Activated CD4-positive, alpha-beta memory T cell treated with anti-CD3 and anti-CD28 coated beads, Interleukin-2, amount 10 ng/mL, durations not matched to agents 7 days and 5 days (primary cell): ENCODE measurements around the gene HNRNPR. TPM values are rescaled to one million over a fixed set of nuclear protein-coding genes. Genes with fewer than 3 reads are reported as not detected.
A peak's percentile ranks its signal among the peaks of the same experiment; 100 is the strongest.

Source experiments
- CTCF ChIA-PET: fragments of 350-600 bp; sonication (Branson Sonifier 250); formaldehyde crosslinking; loops from one replicate; lab custom pipeline; 2021; ENCODE audit warnings: antibody characterized with exemption, inconsistent platforms; lab: Charles Lee
- POLR2A ChIA-PET: fragments of 350-600 bp; sonication (Branson Sonifier 250); formaldehyde crosslinking; loops from one replicate; lab custom pipeline; 2021; ENCODE audit warnings: antibody characterized with exemption; lab: Charles Lee
- DNase-seq: peaks from one replicate; pipeline ENCODE4 v3.0.0-alpha.2; 2020
- H3K27ac Mint-ChIP-seq: one replicate; pipeline ENCODE4 v1.8.0; 2021; ENCODE audit warnings: mild to moderate bottlenecking, mixed read lengths
- H3K27me3 Mint-ChIP-seq: one replicate; pipeline ENCODE4 v1.8.0; 2021; ENCODE audit warnings: mixed read lengths
- H3K36me3 Mint-ChIP-seq: one replicate; pipeline ENCODE4 v1.8.0; 2021; ENCODE audit warnings: low read depth, mixed read lengths
- H3K4me1 Mint-ChIP-seq: one replicate; pipeline ENCODE4 v1.8.0; 2021; ENCODE audit warnings: mixed read lengths
- H3K4me3 Mint-ChIP-seq: one replicate; pipeline ENCODE4 v1.8.0; 2021; ENCODE audit warnings: mild to moderate bottlenecking, mixed read lengths
- H3K9me3 Mint-ChIP-seq: one replicate; pipeline ENCODE4 v1.8.0; 2021; ENCODE audit warnings: mixed read lengths
- total RNA-seq, 2 experiments: library from RNA; stranded (reverse); gene quantifications; one replicate each; pipeline ENCODE4 v1.2.3, GENCODE V29; 2021

Gene HNRNPR
- total RNA-seq, 2 experiments from 2014 or later = 175 to 179 TPM

- H3K36me3 Mint-ChIP-seq = peaks cover 58% of the 10 kb centered on the region
- ChIA-PET POLR2A (interaction anchor here (2.2 kb wide), 1 partner anchor 22 kb away, joined by 10 read pairs; the partner anchor contains the start of gene HNRNPR), CTCF (interaction anchor here (2.6 kb wide), 1 partner anchor 22 kb away, joined by 14 read pairs; the partner anchor contains the start of gene HNRNPR)
- H3K27me3 Mint-ChIP-seq = no peaks in the 10 kb centered on the region
- peak overlapping the region; percentile 18 for H3K4me3 Mint-ChIP-seq
- H3K9me3 Mint-ChIP-seq = peaks cover 34% of the 10 kb centered on the region
- no peak for DNase-seq
- peaks cover 31% of the 10 kb centered on the region for H3K4me1 Mint-ChIP-seq
- no peak overlapping the region for H3K27ac Mint-ChIP-seq
These were observed 22.5 kb upstream of the HNRNPR start for GRCh38 chr1:23366598-23366997.

GRCh38 chr1:23366146-23366545, 22.1 kb upstream of the HNRNPR start:
- ChIA-PET CTCF (interaction anchor here (2.6 kb wide), 1 partner anchor 21 kb away, joined by 14 read pairs; the partner anchor contains the start of gene HNRNPR), POLR2A (interaction anchor here (2.2 kb wide), 1 partner anchor 22 kb away, joined by 10 read pairs; the partner anchor contains the start of gene HNRNPR)
- no peak overlapping the region for H3K4me3 Mint-ChIP-seq
- peaks cover 63% of the 10 kb centered on the region for H3K36me3 Mint-ChIP-seq
- H3K9me3 Mint-ChIP-seq = peaks cover 39% of the 10 kb centered on the region
- DNase-seq = no peak
- no peak overlapping the region for H3K27ac Mint-ChIP-seq
- H3K4me1 Mint-ChIP-seq = peaks cover 31% of the 10 kb centered on the region
- H3K27me3 Mint-ChIP-seq = no peaks in the 10 kb centered on the region

GRCh38 chr1:23362218-23362713, 18.2 kb upstream of the HNRNPR start:
- no peak overlapping the region for H3K27ac Mint-ChIP-seq
- peaks cover 88% of the 10 kb centered on the region for H3K36me3 Mint-ChIP-seq
- H3K4me1 Mint-ChIP-seq = peaks cover 11% of the 10 kb centered on the region
- H3K4me3 Mint-ChIP-seq = no peak overlapping the region
- POLR2A ChIA-PET = interaction anchor here (0.7 to 1.9 kb wide), 3 partner anchors 10 to 21 kb away, joined by 3 to 17 read pairs (median 5); partner anchors contain the start of gene HNRNPR
- CTCF ChIA-PET = no interaction called here
- no peak for DNase-seq
- H3K27me3 Mint-ChIP-seq = no peaks in the 10 kb centered on the region
- H3K9me3 Mint-ChIP-seq = peaks cover 66% of the 10 kb centered on the region

DNA sequence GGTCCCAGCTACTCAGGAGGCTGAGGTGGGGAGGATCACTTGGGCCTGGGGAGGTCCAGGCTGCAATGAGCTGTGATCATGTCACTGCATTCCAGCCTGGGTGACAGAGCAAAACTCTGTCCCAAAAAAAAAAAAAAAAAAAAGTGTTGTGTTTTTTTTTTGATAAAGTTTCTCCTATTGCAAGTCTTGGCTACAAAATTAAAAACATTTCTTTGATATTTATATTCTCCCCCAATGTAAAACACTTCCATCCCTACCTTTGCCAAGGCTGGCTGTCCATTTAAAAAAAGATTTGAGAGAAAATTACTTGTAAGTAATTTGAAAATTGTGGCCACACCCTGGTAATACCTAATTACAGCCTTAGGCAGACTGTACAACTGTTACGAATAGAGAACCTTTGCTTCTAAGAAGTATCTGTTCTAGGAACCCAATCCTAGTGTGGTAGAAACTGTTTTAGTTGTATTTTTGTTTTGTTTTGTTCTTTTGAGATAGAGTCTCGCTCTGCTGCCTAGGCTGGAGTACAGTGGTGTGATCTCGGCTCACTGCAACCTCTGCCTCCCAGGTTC, 14.3 kb upstream of the HNRNPR start:
- Mint-ChIP-seq H3K4me3 (no peak overlapping the region), H3K36me3 (peaks cover 64% of the 10 kb centered on the region), H3K27me3 (peaks cover 3% of the 10 kb centered on the region), H3K9me3 (peaks cover 56% of the 10 kb centered on the region), H3K4me1 (peaks cover 4% of the 10 kb centered on the region), H3K27ac (no peak overlapping the region)
- ChIA-PET POLR2A (interaction anchor here (2.2 to 4.2 kb wide), 2 partner anchors 10 to 13 kb away, joined by 10 to 13 read pairs; partner anchors contain the start of gene HNRNPR), CTCF (no interaction called here)
- no peak for DNase-seq

- peaks cover 53% of the 10 kb centered on the region for H3K36me3 Mint-ChIP-seq
These were observed 13.2 kb upstream of the HNRNPR start for GRCh38 chr1:23357138-23357908.

GRCh38 chr1:23356471-23357137, 12.5 kb upstream of the HNRNPR start:
- Mint-ChIP-seq H3K27me3 (peaks cover 3% of the 10 kb centered on the region), H3K4me3 (no peak overlapping the region), H3K27ac (no peak overlapping the region), H3K36me3 (peaks cover 46% of the 10 kb centered on the region), H3K9me3 (peaks cover 41% of the 10 kb centered on the region), H3K4me1 (peaks cover 4% of the 10 kb centered on the region)
- DNase-seq = no peak
- CTCF ChIA-PET = no interaction called here
- POLR2A ChIA-PET = interaction anchor here (2.2 to 4.2 kb wide), 2 partner anchors 11 to 12 kb away, joined by 10 to 13 read pairs; partner anchors contain the start of gene HNRNPR

More at GRCh38 chr1:23357138-23357908, 13.2 kb upstream of the HNRNPR start:
- H3K27ac Mint-ChIP-seq = no peak overlapping the region
- H3K4me1 Mint-ChIP-seq = peaks cover 4% of the 10 kb centered on the region
- DNase-seq = no peak
- no peak overlapping the region for H3K4me3 Mint-ChIP-seq
- H3K27me3 Mint-ChIP-seq = peaks cover 3% of the 10 kb centered on the region
- peaks cover 48% of the 10 kb centered on the region for H3K9me3 Mint-ChIP-seq
- ChIA-PET POLR2A (interaction anchor here (2.2 to 4.2 kb wide), 2 partner anchors 11 to 12 kb away, joined by 10 to 13 read pairs; partner anchors contain the start of gene HNRNPR), CTCF (no interaction called here)

GRCh38 chr1:23354245-23354644, 10.2 kb upstream of the HNRNPR start:
- Mint-ChIP-seq H3K4me1 (peaks cover 4% of the 10 kb centered on the region), H3K27ac (no peak overlapping the region), H3K9me3 (peaks cover 22% of the 10 kb centered on the region), H3K36me3 (peaks cover 22% of the 10 kb centered on the region), H3K4me3 (no peak overlapping the region), H3K27me3 (peaks cover 3% of the 10 kb centered on the region)
- ChIA-PET POLR2A (interaction anchor here (1.7 to 1.9 kb wide), 2 partner anchors 10 to 14 kb away, joined by 7 to 9 read pairs; partner anchors contain the start of gene HNRNPR), CTCF (no interaction called here)
- DNase-seq = no peak

DNA sequence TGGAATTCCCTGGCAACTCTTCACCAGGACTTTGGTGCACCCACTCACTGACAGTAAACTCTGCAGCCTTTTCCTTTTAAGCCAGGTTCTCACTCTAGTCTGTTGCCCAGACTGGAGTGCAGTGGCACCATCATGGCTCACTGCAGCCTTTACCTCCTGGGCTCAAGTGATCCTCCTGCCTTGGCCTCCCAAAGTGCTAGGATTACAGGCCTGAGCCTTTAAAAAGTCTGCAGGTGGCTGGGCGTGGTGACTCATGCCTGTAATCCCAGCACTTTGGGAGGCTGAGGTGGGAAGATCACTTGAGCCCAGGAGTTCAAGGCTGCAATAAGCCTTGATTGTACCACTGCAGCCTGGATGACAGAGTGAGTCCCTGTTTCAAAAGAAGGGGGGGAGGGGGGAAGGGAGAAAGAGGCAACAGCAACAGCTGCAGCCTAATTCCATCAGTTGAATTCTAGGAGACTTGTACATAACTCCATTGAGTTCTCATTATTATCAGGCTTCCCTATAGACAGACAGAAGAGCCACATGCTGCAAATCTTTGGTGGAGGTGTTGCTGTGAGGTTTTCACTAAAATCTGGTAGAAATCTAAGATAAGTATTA, 8.1 kb upstream of the HNRNPR start:
- Mint-ChIP-seq H3K4me1 (peaks cover 4% of the 10 kb centered on the region), H3K27me3 (peaks cover 3% of the 10 kb centered on the region), H3K27ac (no peak overlapping the region), H3K4me3 (no peak overlapping the region), H3K9me3 (peaks cover 13% of the 10 kb centered on the region), H3K36me3 (peaks cover 8% of the 10 kb centered on the region)
- POLR2A ChIA-PET = no interaction called here
- CTCF ChIA-PET = no interaction called here
- DNase-seq = no peak

DNA sequence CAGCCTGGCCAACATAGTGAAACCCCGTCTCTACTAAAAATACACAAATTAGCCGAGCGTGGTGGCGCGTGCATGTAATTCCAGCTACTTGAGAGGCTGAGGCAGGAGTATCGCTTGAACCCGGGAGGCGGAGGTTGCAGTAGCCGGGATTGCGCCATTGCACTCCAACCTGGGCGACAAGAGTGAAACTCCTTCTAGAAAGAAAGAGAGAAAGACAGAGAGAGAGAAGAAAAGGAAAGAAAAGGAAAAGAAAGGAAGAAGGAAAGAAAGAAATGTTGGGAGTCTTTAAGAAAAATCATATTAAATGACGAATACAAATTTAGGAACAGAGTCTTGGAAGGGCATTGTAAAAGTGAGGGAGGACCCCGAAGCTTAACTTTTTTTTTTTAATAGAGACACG, 1.8 kb upstream of the HNRNPR start:
- ChIA-PET CTCF (interaction anchor here (1.0 to 2.0 kb wide), 6 partner anchors 9 to 58 kb away, joined by 3 to 14 read pairs (median 4); no protein-coding TSS in a partner anchor), POLR2A (interaction anchor here (2.1 to 3.1 kb wide), 5 partner anchors 11 to 183 kb away, joined by 9 to 60 read pairs (median 17); partner anchors contain the start of gene ZNF436)
- H3K9me3 Mint-ChIP-seq = peaks cover 5% of the 10 kb centered on the region
- DNase-seq = no peak
- H3K4me3 Mint-ChIP-seq = peak overlapping the region; percentile 21
- no peaks in the 10 kb centered on the region for H3K27me3 Mint-ChIP-seq
- H3K36me3 Mint-ChIP-seq = peaks cover 14% of the 10 kb centered on the region
- H3K4me1 Mint-ChIP-seq = peaks cover 24% of the 10 kb centered on the region
- H3K27ac Mint-ChIP-seq = no peak overlapping the region

DNA sequence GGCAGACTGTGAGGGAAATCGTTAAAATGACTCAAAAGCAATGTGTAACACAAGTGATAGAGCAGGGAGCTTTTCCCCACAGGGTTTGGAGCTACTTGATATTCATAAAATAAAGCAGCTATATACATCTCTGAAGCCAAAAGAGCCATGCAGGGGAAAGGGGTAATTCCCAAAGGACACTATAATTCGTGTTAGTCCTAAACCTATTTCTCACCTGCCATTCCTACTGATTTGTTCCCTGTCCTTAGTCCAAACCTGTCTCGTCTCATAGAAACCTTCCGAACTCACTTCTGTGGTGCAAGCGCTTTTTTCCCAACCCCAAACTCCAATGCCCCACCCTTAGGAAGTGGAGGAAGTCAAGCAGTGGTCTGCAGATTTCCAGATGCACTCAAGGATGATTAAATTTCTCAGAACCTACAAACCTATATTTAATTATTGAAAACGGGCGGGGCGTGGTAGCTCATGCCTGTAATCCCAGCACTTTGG, 946 bp upstream of the HNRNPR start:
- POLR2A ChIA-PET = interaction anchor here (0.7 to 3.1 kb wide), 26 partner anchors 9 to 615 kb away, joined by 3 to 60 read pairs (median 6); partner anchors contain the start of genes E2F2, KDM1A, PNRC2 and RPL11
- Mint-ChIP-seq H3K4me3 (peak overlapping the region; percentile 82), H3K4me1 (peaks cover 32% of the 10 kb centered on the region), H3K9me3 (peaks cover 3% of the 10 kb centered on the region), H3K36me3 (peaks cover 23% of the 10 kb centered on the region), H3K27me3 (no peaks in the 10 kb centered on the region), H3K27ac (peak overlapping the region; percentile 92)
- CTCF ChIA-PET = interaction anchor here (0.5 to 2.0 kb wide), 12 partner anchors 8 to 427 kb away, joined by 3 to 14 read pairs (median 4); partner anchors contain the start of gene ZNF436
- DNase-seq = no peak

GRCh38 chr1:23343221-23344110, 618 bp downstream of the HNRNPR start:
- Mint-ChIP-seq H3K27me3 (no peaks in the 10 kb centered on the region), H3K27ac (peak overlapping the region; percentile 86), H3K4me3 (peak overlapping the region; percentile 82), H3K4me1 (peaks cover 47% of the 10 kb centered on the region), H3K9me3 (peaks cover 3% of the 10 kb centered on the region), H3K36me3 (peaks cover 35% of the 10 kb centered on the region)
- ChIA-PET POLR2A (interaction anchor here (0.9 to 3.6 kb wide), 22 partner anchors 10 to 616 kb away, joined by 3 to 60 read pairs (median 8); partner anchors contain the start of genes E2F2, ELOA, PNRC2 and RPL11), CTCF (interaction anchor here (0.8 to 2.0 kb wide), 12 partner anchors 9 to 292 kb away, joined by 3 to 14 read pairs (median 3); partner anchors contain the start of gene ZNF436)
- DNase-seq = peak; percentile 48
